AG04450 (cell line): ENCODE results near the gene RNU7-1. TPM values are rescaled to one million over a fixed set of nuclear protein-coding genes. Genes with fewer than 3 reads are reported as not detected.

Experiments
- CTCF ChIA-PET: fragments of 300-600, 350-600 bp; formaldehyde crosslinking; extraction: SDS; loops from one replicate; lab custom pipeline; 2022; ENCODE audit warnings: antibody characterized with exemption, inconsistent platforms; lab: Charles Lee
- POLR2A ChIA-PET: fragments of 350-600 bp; formaldehyde crosslinking; extraction: SDS; loops from one replicate; lab custom pipeline; 2021; ENCODE audit warnings: antibody characterized with exemption, inconsistent platforms; lab: Yijun Ruan, JAX
- DNase-seq: peaks from one replicate; pipeline ENCODE4 v3.0.0-alpha.2; 2011; ENCODE audit warnings: low read depth, low spot score
- H3K27ac ChIP-seq: one replicate; pipeline ENCODE4 v1.5.1; 2012; ENCODE audit warnings: low read depth, low read length, control low read depth
- H3K27me3 ChIP-seq: one replicate; pipeline ENCODE4 v1.6.0; 2012; ENCODE audit warnings: low read length; ENCODE audit not compliant: control insufficient read depth, insufficient read depth
- H3K4me3 ChIP-seq: 2 replicates; pipeline ENCODE4 v1.5.1; 2011; ENCODE audit warnings: mild to moderate bottlenecking, low read depth, low read length, control low read depth
- H3K9me3 ChIP-seq: 2 replicates; pipeline ENCODE4 v1.5.1; 2012; ENCODE audit warnings: low read length; ENCODE audit not compliant: control insufficient read depth, insufficient read depth
- CTCF ChIP-seq: IDR thresholded peaks from 2 replicates; pipeline ENCODE4 v1.5.1; 2011; ENCODE audit warnings: low read depth, low read length, control low read depth, inconsistent platforms
- polyA plus RNA-seq: library from polyadenylated mRNA; depleted of rRNA; stranded (reverse); fragments of >200 nt; gene quantifications from 2 replicates; pipeline ENCODE4 v1.2.3, GENCODE V29; 2011

The RNU7-1 gene
- polyA plus RNA-seq, 1 experiment, result not detected

DNA sequence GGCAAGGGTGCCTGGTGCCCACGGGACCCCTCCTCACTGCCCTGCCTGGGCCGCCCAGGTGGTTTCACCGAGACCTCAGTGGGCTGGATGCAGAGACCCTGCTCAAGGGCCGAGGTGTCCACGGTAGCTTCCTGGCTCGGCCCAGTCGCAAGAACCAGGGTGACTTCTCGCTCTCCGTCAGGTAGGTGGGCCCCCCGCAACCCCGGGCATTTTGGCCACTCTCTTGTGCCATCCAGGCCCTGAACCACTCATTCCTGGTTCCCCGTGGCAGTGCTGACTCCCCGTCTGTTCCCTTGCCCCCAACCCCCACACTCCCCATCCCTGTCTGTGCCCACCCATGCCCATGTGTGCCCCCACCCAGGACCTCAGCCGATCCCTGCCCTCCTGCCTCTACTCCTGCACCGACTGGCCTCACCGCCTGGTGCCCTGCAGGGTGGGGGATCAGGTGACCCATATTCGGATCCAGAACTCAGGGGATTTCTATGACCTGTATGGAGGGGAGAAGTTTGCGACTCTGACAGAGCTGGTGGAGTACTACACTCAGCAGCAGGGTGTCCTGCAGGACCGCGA is 8.0 kb downstream of the RNU7-1 start:
- DNase-seq, result no peak
- Histone ChIP-seq H3K9me3 (no peaks in the 10 kb centered on the region), H3K27me3 (no peaks in the 10 kb centered on the region), H3K4me3 (no peak overlapping the region), H3K27ac (no peak overlapping the region)
- CTCF ChIA-PET, result no interaction called here
- TF ChIP-seq CTCF, result no peak
- POLR2A ChIA-PET, result no interaction called here

DNA sequence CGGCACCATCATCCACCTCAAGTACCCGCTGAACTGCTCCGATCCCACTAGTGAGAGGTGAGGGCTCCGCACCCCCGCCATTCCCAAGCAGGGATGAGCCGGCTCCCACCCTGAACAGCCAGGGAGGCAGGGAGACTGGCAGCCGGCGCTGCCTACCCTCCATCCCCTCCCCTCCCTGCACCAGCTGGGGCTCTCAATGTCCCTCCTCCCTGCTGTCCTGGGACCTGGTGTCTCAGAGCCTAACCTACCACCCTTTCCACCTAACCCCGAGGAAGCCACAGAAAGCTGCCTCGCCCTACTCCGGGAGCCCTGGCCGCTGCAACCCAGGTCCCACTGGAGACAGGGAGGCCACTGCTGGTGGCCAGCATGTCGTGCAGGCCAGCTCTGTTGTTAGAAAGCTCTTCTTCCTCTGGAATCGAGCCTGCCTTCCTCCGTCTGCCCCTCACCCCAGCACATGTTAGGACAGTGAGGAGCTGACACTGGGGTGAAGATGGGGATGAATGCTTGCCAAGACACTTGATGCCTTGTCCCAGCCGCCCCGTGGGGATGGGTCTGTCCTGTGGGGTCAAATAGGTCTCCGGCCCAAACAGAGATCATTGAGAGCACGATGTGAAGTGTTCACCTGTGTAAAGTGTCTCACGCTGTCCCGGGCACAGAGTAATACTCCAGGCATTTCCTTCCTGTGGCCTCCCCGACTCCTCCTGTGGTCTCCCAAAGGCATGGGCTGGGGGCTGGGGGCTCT is 8.7 kb downstream of the RNU7-1 start:
- Histone ChIP-seq H3K4me3 (no peak overlapping the region), H3K27me3 (no peaks in the 10 kb centered on the region), H3K27ac (no peak overlapping the region), H3K9me3 (no peaks in the 10 kb centered on the region)
- DNase-seq, result no peak
- CTCF ChIA-PET, result interaction anchor here (0.9 kb wide), 1 partner anchor 12 kb away, joined by 3 read pairs; no protein-coding TSS in a partner anchor
- POLR2A ChIA-PET, result no interaction called here
- no peak for TF ChIP-seq CTCF

GRCh38 chr12:6952863-6953441 is 9.3 kb downstream of the RNU7-1 start:
- no peak for TF ChIP-seq CTCF
- H3K27me3 ChIP-seq, result no peaks in the 10 kb centered on the region
- DNase-seq, result no peak
- H3K9me3 ChIP-seq, result no peaks in the 10 kb centered on the region
- H3K27ac ChIP-seq, result no peak overlapping the region
- H3K4me3 ChIP-seq, result no peak overlapping the region
- POLR2A ChIA-PET, result no interaction called here
- CTCF ChIA-PET, result interaction anchor here (0.9 kb wide), 2 partner anchors 12 to 136 kb away, joined by 3 read pairs; no protein-coding TSS in a partner anchor

- ChIA-PET POLR2A (no interaction called here), CTCF (interaction anchor here (0.9 to 1.1 kb wide), 4 partner anchors 11 to 160 kb away, joined by 3 to 4 read pairs (median 3); no protein-coding TSS in a partner anchor)
- no peaks in the 10 kb centered on the region for H3K9me3 ChIP-seq
- DNase-seq, result no peak
- H3K27ac ChIP-seq, result no peak overlapping the region
- no peaks in the 10 kb centered on the region for H3K27me3 ChIP-seq
- no peak overlapping the region for H3K4me3 ChIP-seq
- TF ChIP-seq CTCF, result no peak
Observed at GRCh38 chr12:6953442-6954315, 10.1 kb downstream of the RNU7-1 start.
